Testis (tissue), 3 donors: ENCODE data around the gene FHOD3. TPM values are rescaled to one million over a fixed set of nuclear protein-coding genes. Genes with fewer than 3 reads are reported as not detected.

Experiments
- DNase-seq: peaks from one replicate; pipeline ENCODE4 v3.0.0-alpha.2; 2019
- H3K27ac ChIP-seq, 2 donors: fragments of 200-600 bp; sonication (generic); one replicate each; pipeline ENCODE4 v1.5.1; 2019
- H3K27me3 ChIP-seq: fragments of 200-600 bp; sonication (generic); one replicate; pipeline ENCODE4 v1.5.1; 2019
- H3K36me3 ChIP-seq: fragments of 200-600 bp; sonication (generic); one replicate; pipeline ENCODE4 v1.5.1; 2017; ENCODE audit warnings: low read depth; ENCODE audit errors: missing control alignments
- H3K4me1 ChIP-seq: fragments of 200-600 bp; sonication (generic); one replicate; pipeline ENCODE4 v1.5.1; 2019
- H3K4me3 ChIP-seq, 2 donors: fragments of 200-600 bp; sonication (generic); one replicate each; pipeline ENCODE4 v1.5.1; 2017 to 2019
- H3K9me3 ChIP-seq: fragments of 200-600 bp; sonication (generic); one replicate; pipeline ENCODE4 v1.5.1; 2017
- CTCF ChIP-seq, 3 experiments: fragments of 450-650 bp in 2 of 3; fragments of 200-600 bp in 1 of 3; sonication (generic) in 1 of 3; IDR thresholded peaks; one replicate each; pipeline ENCODE4 v1.5.1; 2016 to 2019; ENCODE audit warnings: antibody characterized with exemption in 3 of 3, mild to moderate bottlenecking in 2 of 3, moderate library complexity in 1 of 3
- POLR2A ChIP-seq: fragments of 450-650 bp; IDR thresholded peaks from one replicate; pipeline ENCODE4 v1.6.1; 2017; ENCODE audit warnings: antibody characterized with exemption, mild to moderate bottlenecking, moderate library complexity
- WGBS, 2 donors: methylation state at CpG; one replicate each; pipeline ENCODE4 v1.1.5; 2018; 5-methylcytosine and 5-hydroxymethylcytosine counted together
- intact Hi-C: fragments of 100-400 bp; cut with DNase I; formaldehyde crosslinking; loops from one replicate; pipeline ENCODE4 v1.15.1; 2023; ENCODE audit warnings: low total_unique reads
- polyA plus RNA-seq: library from polyadenylated mRNA; stranded (reverse); fragments of 350-450 nt; fragmentation: Illumina TruSeq; extraction: RNeasy Lipid Tissue Mini Kit (QIAGEN cat#74804); gene quantifications from one replicate; pipeline ENCODE4 v1.2.3, GENCODE V29; 2014; ENCODE audit warnings: low read depth, low replicate concordance; ENCODE audit not compliant: insufficient read depth
- total RNA-seq, 2 donors: library from RNA; depleted of rRNA; stranded (reverse); fragments of >200 nt; gene quantifications; one replicate each; pipeline ENCODE4 v1.2.3, GENCODE V29; 2016

The FHOD3 gene
- total and polyA plus RNA-seq, 3 donors from 2014 or later, result 6.5 to 46.8 (median 37.3) TPM

- Histone ChIP-seq H3K4me1 (no peaks in the 10 kb centered on the region), H3K27ac (no peak overlapping the region), H3K4me3 (no peak overlapping the region), H3K36me3 (no peaks in the 10 kb centered on the region), H3K9me3 (no peaks in the 10 kb centered on the region), H3K27me3 (no peaks in the 10 kb centered on the region)
- intact Hi-C loops, result no loop called here
- no peak for TF ChIP-seq CTCF (IDR thresholded peaks at IDR 0.05)
- no peak for TF ChIP-seq POLR2A
- DNase-seq, result no peak
- WGBS, 2 donors, result 95 to 96% methylated on average over 3 to 4 of the region's 4 CpGs
These were observed 403.4 kb downstream of the FHOD3 start for GRCh38 chr18:36700955-36701354.

GRCh38 chr18:36702401-36703013 is 405.0 kb downstream of the FHOD3 start:
- WGBS, 2 donors, result 76 to 81% methylated on average over 10 of the region's 10 CpGs
- no peak overlapping the region for H3K27ac ChIP-seq
- no peaks in the 10 kb centered on the region for H3K36me3 ChIP-seq
- no peaks in the 10 kb centered on the region for H3K27me3 ChIP-seq
- H3K9me3 ChIP-seq, result no peaks in the 10 kb centered on the region
- no peak overlapping the region for H3K4me3 ChIP-seq
- intact Hi-C loops, result no loop called here
- DNase-seq, result no peak
- H3K4me1 ChIP-seq, result no peaks in the 10 kb centered on the region
- TF ChIP-seq POLR2A, result no peak
- TF ChIP-seq CTCF (IDR thresholded peaks at IDR 0.05), result no peak

- Histone ChIP-seq H3K4me3 (no peak overlapping the region), H3K4me1 (no peaks in the 10 kb centered on the region), H3K27me3 (no peaks in the 10 kb centered on the region), H3K36me3 (no peaks in the 10 kb centered on the region), H3K27ac (no peak overlapping the region), H3K9me3 (no peaks in the 10 kb centered on the region)
- no peak for DNase-seq
- WGBS, 2 donors, result 91 to 95% methylated on average over 6 of the region's 6 CpGs
- TF ChIP-seq POLR2A, result no peak
- intact Hi-C loops, result no loop called here
These were observed 406.6 kb downstream of the FHOD3 start for GRCh38 chr18:36704156-36704555.

GRCh38 chr18:36706134-36706881 is 408.8 kb downstream of the FHOD3 start:
- no peak for DNase-seq
- Histone ChIP-seq H3K36me3 (no peaks in the 10 kb centered on the region), H3K4me3 (no peak overlapping the region), H3K9me3 (no peaks in the 10 kb centered on the region), H3K4me1 (no peaks in the 10 kb centered on the region), H3K27ac (no peak overlapping the region), H3K27me3 (no peaks in the 10 kb centered on the region)
- 74 to 87% methylated on average over 5 to 8 of the region's 8 CpGs for WGBS, 2 donors
- no peak for TF ChIP-seq POLR2A
- TF ChIP-seq CTCF (IDR thresholded peaks at IDR 0.05), result no peak
- intact Hi-C loops, result no loop called here

GRCh38 chr18:36708366-36708765 is 410.9 kb downstream of the FHOD3 start:
- intact Hi-C loops, result no loop called here
- no peak overlapping the region for H3K4me3 ChIP-seq
- H3K36me3 ChIP-seq, result no peaks in the 10 kb centered on the region
- no peak overlapping the region for H3K27ac ChIP-seq
- H3K4me1 ChIP-seq, result no peaks in the 10 kb centered on the region
- TF ChIP-seq POLR2A, result no peak
- TF ChIP-seq CTCF (IDR thresholded peaks at IDR 0.05), result no peak
- no peak for DNase-seq
- H3K9me3 ChIP-seq, result no peaks in the 10 kb centered on the region
- WGBS, 2 donors, result 67 to 71% methylated on average over 4 of the region's 4 CpGs
- no peaks in the 10 kb centered on the region for H3K27me3 ChIP-seq
